Liver (tissue), 9 donors: ENCODE measurements around the gene CCM2. TPM values are rescaled to one million over a fixed set of nuclear protein-coding genes. Genes with fewer than 3 reads are reported as not detected.
A peak's percentile ranks its signal among the peaks of the same experiment; 100 is the strongest.

Source experiments
- DNase-seq: peaks from one replicate; pipeline ENCODE4 v3.0.0-alpha.2; 2017; ENCODE audit warnings: low spot score
- H3K27ac ChIP-seq, 2 donors: one replicate each; pipeline ENCODE4 v1.7.0; 2013; ENCODE audit warnings: inconsistent platforms in 2 of 2, low read length in 2 of 2, control low read depth in 1 of 2, low read depth in 1 of 2, mild to moderate bottlenecking in 1 of 2
- H3K27me3 ChIP-seq, 4 donors: one replicate each; pipeline versions ENCODE4 v1.6.1 to v1.7.0; 2013; ENCODE audit warnings: low read length in 3 of 4, inconsistent platforms in 1 of 4, mild to moderate bottlenecking in 1 of 4, moderate library complexity in 1 of 4; ENCODE audit not compliant: control insufficient read depth in 4 of 4, insufficient read depth in 4 of 4
- H3K36me3 ChIP-seq, 4 donors: one replicate each; pipeline versions ENCODE4 v1.6.1 to v1.7.0; 2013; ENCODE audit warnings: low read length in 3 of 4, mild to moderate bottlenecking in 3 of 4, low read depth in 1 of 4, moderate library complexity in 1 of 4; ENCODE audit not compliant: control insufficient read depth in 4 of 4, insufficient read depth in 3 of 4
- H3K4me1 ChIP-seq, 4 donors: one replicate each; pipeline versions ENCODE4 v1.6.1 to v1.7.0; 2013; ENCODE audit warnings: low read length in 3 of 4, mild to moderate bottlenecking in 3 of 4, moderate library complexity in 1 of 4; ENCODE audit not compliant: control insufficient read depth in 4 of 4, insufficient read depth in 4 of 4
- H3K4me3 ChIP-seq, 3 donors: one replicate each; pipeline versions ENCODE4 v1.6.1 to v1.7.0; 2013; ENCODE audit warnings: low read length in 3 of 3, control low read depth in 1 of 3, low read depth in 1 of 3, mild to moderate bottlenecking in 1 of 3
- H3K9ac ChIP-seq, 2 donors: one replicate each; pipeline ENCODE4 v1.7.0; 2013; ENCODE audit warnings: low read length in 2 of 2, mild to moderate bottlenecking in 2 of 2, moderate library complexity in 2 of 2, control low read depth in 1 of 2, low read depth in 1 of 2
- H3K9me3 ChIP-seq, 4 donors: one replicate each; pipeline versions ENCODE4 v1.6.1 to v1.7.0; 2013; ENCODE audit warnings: low read length in 3 of 4; ENCODE audit not compliant: control insufficient read depth in 4 of 4
- EGR1 ChIP-seq, 2 donors: IDR thresholded peaks; 2 replicates each; pipeline ENCODE4 v1.6.1; 2016 to 2018; ENCODE audit warnings: antibody characterized with exemption in 2 of 2, low read depth in 2 of 2
- FOXA1 ChIP-seq: IDR thresholded peaks from 2 replicates; pipeline ENCODE4 v1.6.1; 2016; ENCODE audit warnings: antibody characterized with exemption
- FOXA2 ChIP-seq: IDR thresholded peaks from 2 replicates; pipeline ENCODE4 v1.6.1; 2016; ENCODE audit warnings: antibody characterized with exemption
- GABPA ChIP-seq, 2 donors: IDR thresholded peaks in 1 of 2; conservative IDR thresholded peaks in 1 of 2; 2 replicates each; pipeline ENCODE4 v1.6.1; 2016; ENCODE audit warnings: antibody characterized with exemption in 2 of 2, mild to moderate bottlenecking in 1 of 2, moderate library complexity in 1 of 2
- HNF4A ChIP-seq, 2 donors: conservative IDR thresholded peaks; 2 replicates each; pipeline ENCODE4 v1.6.1; 2016; ENCODE audit warnings: antibody characterized with exemption in 2 of 2, mild to moderate bottlenecking in 2 of 2
- HNF4G ChIP-seq: IDR thresholded peaks from 2 replicates; pipeline ENCODE4 v1.6.1; 2016; ENCODE audit warnings: antibody characterized with exemption
- JUND ChIP-seq, 2 donors: IDR thresholded peaks; 2 replicates each; pipeline ENCODE4 v1.6.1; 2016; ENCODE audit warnings: antibody characterized with exemption in 2 of 2
- MAX ChIP-seq: IDR thresholded peaks from 2 replicates; pipeline ENCODE4 v1.6.1; 2016; ENCODE audit warnings: antibody characterized with exemption
- NR2F2 ChIP-seq: IDR thresholded peaks from 2 replicates; pipeline ENCODE4 v1.6.1; 2016; ENCODE audit warnings: antibody characterized with exemption
- RAD21 ChIP-seq, 2 donors: IDR thresholded peaks; 2 replicates each; pipeline ENCODE4 v1.6.1; 2016; ENCODE audit warnings: antibody characterized with exemption in 2 of 2, mild to moderate bottlenecking in 2 of 2
- RXRA ChIP-seq, 2 donors: IDR thresholded peaks; 2 replicates each; pipeline ENCODE4 v1.6.1; 2017 to 2018; ENCODE audit warnings: antibody characterized with exemption in 2 of 2, mild to moderate bottlenecking in 1 of 2
- SP1 ChIP-seq: IDR thresholded peaks from 2 replicates; pipeline ENCODE4 v1.6.1; 2018; ENCODE audit warnings: antibody characterized with exemption, mild to moderate bottlenecking
- TAF1 ChIP-seq: conservative IDR thresholded peaks from 2 replicates; pipeline ENCODE4 v1.6.1; 2016; ENCODE audit warnings: antibody characterized with exemption, mild to moderate bottlenecking
- YY1 ChIP-seq: IDR thresholded peaks from 2 replicates; pipeline ENCODE4 v1.6.1; 2016; ENCODE audit warnings: antibody characterized with exemption, mild to moderate bottlenecking
- WGBS: extraction: QIAGEN DNeasy Blood & Tissue Kit; methylation state at CpG from one replicate; pipeline ENCODE4 v1.1.7; 2013; 5-methylcytosine and 5-hydroxymethylcytosine counted together
- polyA plus RNA-seq, 2 donors: library from polyadenylated mRNA; stranded (reverse) in 1 of 2; unstranded in 1 of 2; fragments of 200-250 nt in 1 of 2; fragments of >200 nt in 1 of 2; fragmentation: Nextera tagmentation in 1 of 2; extraction: Ambion mirVana in 1 of 2; gene quantifications; one replicate each; pipeline versions ENCODE4 v1.2.1 to v1.2.3, GENCODE V29; 2013 to 2015
- total RNA-seq, 2 donors: library from RNA; depleted of rRNA; stranded (reverse); fragments of >200 nt; gene quantifications; one replicate each; pipeline ENCODE4 v1.2.3, GENCODE V29; 2014
- TF ChIP-seq, protein P1 (sequence below): IDR thresholded peaks from 2 replicates; pipeline ENCODE4 v1.6.1; 2016; ENCODE audit warnings: antibody characterized with exemption
- TF ChIP-seq, protein P2 (sequence below): IDR thresholded peaks from 2 replicates; pipeline ENCODE4 v1.6.1; 2016; ENCODE audit warnings: antibody characterized with exemption, mild to moderate bottlenecking
- TF ChIP-seq, protein P3 (sequence below): IDR thresholded peaks from 2 replicates; pipeline ENCODE4 v1.6.1; 2016; ENCODE audit warnings: antibody characterized with exemption
- TF ChIP-seq, protein P4 (sequence below): fragments of 150-350 bp; IDR thresholded peaks from 2 replicates; pipeline ENCODE4 v1.5.1; 2017; ENCODE audit warnings: improper control_type of control experiment, low read depth, low read length; ENCODE audit not compliant: missing input control
- donor health status: healthy.
- donor health status: healthy.
- donor health status: healthy.
- donor health status: healthy.
- donor health status: healthy.

The CCM2 gene
- total and polyA plus RNA-seq, 4 donors, result 26.3 to 65.0 (median 47.5) TPM

- H3K27me3 ChIP-seq, result no peaks in the 10 kb centered on the region
- 5% methylated on average over 68 of the region's 68 CpGs for WGBS
- H3K36me3 ChIP-seq, result peaks cover 5 to 26% (median 23%) of the 10 kb centered on the region in 4 donors
- H3K4me1 ChIP-seq, result peaks cover 0 to 7% (median 2%) of the 10 kb centered on the region in 4 donors
- TF ChIP-seq SP1 (peak; percentile 66), HNF4A (conservative IDR thresholded peaks at IDR 0.05) (peak; percentile 31 to 32), YY1 (peak; percentile 57), FOXA1 (no peak), MAX (peak; percentile 91), JUND (IDR thresholded peaks at IDR 0.05) (peak; percentile 76 to 80), RAD21 (IDR thresholded peaks at IDR 0.05) (peak in 1 of 2 donors; percentile 31), GABPA (IDR thresholded peaks at IDR 0.05 in 1 of 2, conservative IDR thresholded peaks at IDR 0.05 in 1 of 2) (peak in 1 of 2 donors; percentile 60), TAF1 (peak; percentile 20), NR2F2 (peak; percentile 27), RXRA (IDR thresholded peaks at IDR 0.05) (peak in 1 of 2 donors; percentile 45), HNF4G (peak; percentile 16), EGR1 (IDR thresholded peaks at IDR 0.05; ENCODE audit: low read depth in 2 of 2) (no peak), FOXA2 (no peak)
- TF ChIP-seq, protein P1, sequence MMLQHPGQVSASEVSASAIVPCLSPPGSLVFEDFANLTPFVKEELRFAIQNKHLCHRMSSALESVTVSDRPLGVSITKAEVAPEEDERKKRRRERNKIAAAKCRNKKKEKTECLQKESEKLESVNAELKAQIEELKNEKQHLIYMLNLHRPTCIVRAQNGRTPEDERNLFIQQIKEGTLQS, result peak; percentile 34
- TF ChIP-seq, protein P2, sequence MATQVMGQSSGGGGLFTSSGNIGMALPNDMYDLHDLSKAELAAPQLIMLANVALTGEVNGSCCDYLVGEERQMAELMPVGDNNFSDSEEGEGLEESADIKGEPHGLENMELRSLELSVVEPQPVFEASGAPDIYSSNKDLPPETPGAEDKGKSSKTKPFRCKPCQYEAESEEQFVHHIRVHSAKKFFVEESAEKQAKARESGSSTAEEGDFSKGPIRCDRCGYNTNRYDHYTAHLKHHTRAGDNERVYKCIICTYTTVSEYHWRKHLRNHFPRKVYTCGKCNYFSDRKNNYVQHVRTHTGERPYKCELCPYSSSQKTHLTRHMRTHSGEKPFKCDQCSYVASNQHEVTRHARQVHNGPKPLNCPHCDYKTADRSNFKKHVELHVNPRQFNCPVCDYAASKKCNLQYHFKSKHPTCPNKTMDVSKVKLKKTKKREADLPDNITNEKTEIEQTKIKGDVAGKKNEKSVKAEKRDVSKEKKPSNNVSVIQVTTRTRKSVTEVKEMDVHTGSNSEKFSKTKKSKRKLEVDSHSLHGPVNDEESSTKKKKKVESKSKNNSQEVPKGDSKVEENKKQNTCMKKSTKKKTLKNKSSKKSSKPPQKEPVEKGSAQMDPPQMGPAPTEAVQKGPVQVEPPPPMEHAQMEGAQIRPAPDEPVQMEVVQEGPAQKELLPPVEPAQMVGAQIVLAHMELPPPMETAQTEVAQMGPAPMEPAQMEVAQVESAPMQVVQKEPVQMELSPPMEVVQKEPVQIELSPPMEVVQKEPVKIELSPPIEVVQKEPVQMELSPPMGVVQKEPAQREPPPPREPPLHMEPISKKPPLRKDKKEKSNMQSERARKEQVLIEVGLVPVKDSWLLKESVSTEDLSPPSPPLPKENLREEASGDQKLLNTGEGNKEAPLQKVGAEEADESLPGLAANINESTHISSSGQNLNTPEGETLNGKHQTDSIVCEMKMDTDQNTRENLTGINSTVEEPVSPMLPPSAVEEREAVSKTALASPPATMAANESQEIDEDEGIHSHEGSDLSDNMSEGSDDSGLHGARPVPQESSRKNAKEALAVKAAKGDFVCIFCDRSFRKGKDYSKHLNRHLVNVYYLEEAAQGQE, result peak; percentile 56
- TF ChIP-seq, protein P3, sequence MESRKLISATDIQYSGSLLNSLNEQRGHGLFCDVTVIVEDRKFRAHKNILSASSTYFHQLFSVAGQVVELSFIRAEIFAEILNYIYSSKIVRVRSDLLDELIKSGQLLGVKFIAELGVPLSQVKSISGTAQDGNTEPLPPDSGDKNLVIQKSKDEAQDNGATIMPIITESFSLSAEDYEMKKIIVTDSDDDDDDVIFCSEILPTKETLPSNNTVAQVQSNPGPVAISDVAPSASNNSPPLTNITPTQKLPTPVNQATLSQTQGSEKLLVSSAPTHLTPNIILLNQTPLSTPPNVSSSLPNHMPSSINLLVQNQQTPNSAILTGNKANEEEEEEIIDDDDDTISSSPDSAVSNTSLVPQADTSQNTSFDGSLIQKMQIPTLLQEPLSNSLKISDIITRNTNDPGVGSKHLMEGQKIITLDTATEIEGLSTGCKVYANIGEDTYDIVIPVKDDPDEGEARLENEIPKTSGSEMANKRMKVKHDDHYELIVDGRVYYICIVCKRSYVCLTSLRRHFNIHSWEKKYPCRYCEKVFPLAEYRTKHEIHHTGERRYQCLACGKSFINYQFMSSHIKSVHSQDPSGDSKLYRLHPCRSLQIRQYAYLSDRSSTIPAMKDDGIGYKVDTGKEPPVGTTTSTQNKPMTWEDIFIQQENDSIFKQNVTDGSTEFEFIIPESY, result no peak
- TF ChIP-seq, protein P4, sequence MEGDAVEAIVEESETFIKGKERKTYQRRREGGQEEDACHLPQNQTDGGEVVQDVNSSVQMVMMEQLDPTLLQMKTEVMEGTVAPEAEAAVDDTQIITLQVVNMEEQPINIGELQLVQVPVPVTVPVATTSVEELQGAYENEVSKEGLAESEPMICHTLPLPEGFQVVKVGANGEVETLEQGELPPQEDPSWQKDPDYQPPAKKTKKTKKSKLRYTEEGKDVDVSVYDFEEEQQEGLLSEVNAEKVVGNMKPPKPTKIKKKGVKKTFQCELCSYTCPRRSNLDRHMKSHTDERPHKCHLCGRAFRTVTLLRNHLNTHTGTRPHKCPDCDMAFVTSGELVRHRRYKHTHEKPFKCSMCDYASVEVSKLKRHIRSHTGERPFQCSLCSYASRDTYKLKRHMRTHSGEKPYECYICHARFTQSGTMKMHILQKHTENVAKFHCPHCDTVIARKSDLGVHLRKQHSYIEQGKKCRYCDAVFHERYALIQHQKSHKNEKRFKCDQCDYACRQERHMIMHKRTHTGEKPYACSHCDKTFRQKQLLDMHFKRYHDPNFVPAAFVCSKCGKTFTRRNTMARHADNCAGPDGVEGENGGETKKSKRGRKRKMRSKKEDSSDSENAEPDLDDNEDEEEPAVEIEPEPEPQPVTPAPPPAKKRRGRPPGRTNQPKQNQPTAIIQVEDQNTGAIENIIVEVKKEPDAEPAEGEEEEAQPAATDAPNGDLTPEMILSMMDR, result peak; percentile 7
- peak overlapping the region; percentile 94 to 98 for H3K27ac ChIP-seq
- peak; percentile 94 for DNase-seq
- no peaks in the 10 kb centered on the region for H3K9me3 ChIP-seq
- H3K9ac ChIP-seq, result peak overlapping the region; percentile 91 to 92
- H3K4me3 ChIP-seq, result peak overlapping the region; percentile 47 to 83 (median 72)
Measured at GRCh38 chr7:44986218-44987053, 13.6 kb upstream of the CCM2 start.
